K562 (cell line): ENCODE measurements around the gene SNU13. TPM values are rescaled to one million over a fixed set of nuclear protein-coding genes. Genes with fewer than 3 reads are reported as not detected.
A peak's percentile ranks its signal among the peaks of the same experiment; 100 is the strongest.

Experiments used
- ATAC-seq: fragments of 200-7000 bp; cut with Tn5 transposase; 3 replicates; pipeline ENCODE4 v1.9.1; 2020; ENCODE audit warnings: moderate library complexity
- BruUV-seq: library from RNA; stranded (reverse); fragments of 400-500 nt; replicated peaks from 2 replicates; lab custom pipeline; 2021; lab: Mats Ljungman, UMichigan
- CTCF ChIA-PET: fragments of 300-600 bp; formaldehyde crosslinking; extraction: SDS; loops from one replicate; lab custom pipeline; 2021; ENCODE audit warnings: low intra/inter-chr PET ratio; lab: Yijun Ruan, JAX
- POLR2A ChIA-PET: fragments of 300-600, 350-650 bp; sonication (Branson Sonifier 250); formaldehyde crosslinking; extraction: SDS; loops from one replicate; lab custom pipeline; 2021; ENCODE audit warnings: antibody characterized with exemption, inconsistent platforms; lab: Yijun Ruan, JAX
- DNase-seq, 4 experiments: peaks; one replicate each; pipeline versions ENCODE4 v3.0.0 to v3.0.0-alpha.2; 2011 to 2018; ENCODE audit warnings: low spot score in 3 of 4, mixed read lengths in 3 of 4; ENCODE audit errors: extremely low read depth in 1 of 4
- FAIRE-seq: peaks from 2 replicates; lab custom pipeline; 2011; peaks lifted over from hg19 to GRCh38; lab: Jason Lieb, UNC
- H2AFZ ChIP-seq: 2 replicates; pipeline ENCODE4 v1.6.0; 2011; ENCODE audit warnings: low read depth, low read length, control low read depth, inconsistent platforms
- H3K27ac ChIP-seq: fragments of 200-600 bp; 3 replicates; pipeline ENCODE4 v1.8.0; 2011; ENCODE audit warnings: low read depth, mild to moderate bottlenecking, control low read depth, inconsistent platforms, low read length, moderate library complexity, mixed read lengths; ENCODE audit errors: extremely low read depth
- H3K27me3 ChIP-seq, 2 experiments: fragments of 300-600 bp in 1 of 2; 2 replicates in 1 of 2; 3 replicates in 1 of 2; pipeline versions ENCODE4 v1.6.0 to v1.8.0; 2011; ENCODE audit warnings: inconsistent platforms in 2 of 2, low read length in 2 of 2, mild to moderate bottlenecking in 1 of 2, mixed read lengths in 1 of 2, moderate library complexity in 1 of 2; ENCODE audit not compliant: control insufficient read depth in 2 of 2, insufficient read depth in 2 of 2
- H3K36me3 ChIP-seq: fragments of 300-600 bp; 3 replicates; pipeline ENCODE4 v1.8.0; 2011; ENCODE audit warnings: mild to moderate bottlenecking, low read length, inconsistent platforms; ENCODE audit not compliant: control insufficient read depth, insufficient read depth
- H3K4me1 ChIP-seq, 2 experiments: fragments of 200-600 bp in 1 of 2; replicated peaks in 1 of 2; 2 replicates in 1 of 2; 3 replicates in 1 of 2; pipeline versions ENCODE4 v1.5.1 to v1.8.0; 2011; ENCODE audit warnings: inconsistent platforms in 2 of 2, low read length in 2 of 2, mild to moderate bottlenecking in 1 of 2, mixed read lengths in 1 of 2, moderate library complexity in 1 of 2; ENCODE audit not compliant: control insufficient read depth in 2 of 2, insufficient read depth in 2 of 2
- H3K4me2 ChIP-seq: 2 replicates; pipeline ENCODE4 v1.6.1; 2011; ENCODE audit warnings: low read length, control low read depth, inconsistent platforms, mixed read lengths; ENCODE audit not compliant: insufficient read depth
- H3K4me3 ChIP-seq: fragments of 200-600 bp; sonication (generic), shearing (Covaris generic); 2 replicates; pipeline ENCODE4 v1.5.1; 2016; ENCODE audit warnings: control low read depth, inconsistent platforms
- H3K79me2 ChIP-seq: fragments of 200-600 bp; 3 replicates; pipeline ENCODE4 v1.8.0; 2011; ENCODE audit warnings: low read length, inconsistent platforms; ENCODE audit not compliant: control insufficient read depth, insufficient read depth
- H3K9ac ChIP-seq, 2 experiments: 2 replicates each; pipeline versions ENCODE4 v1.6.0 to v1.6.1; 2011; ENCODE audit warnings: low read depth in 2 of 2, low read length in 2 of 2, control low read depth in 1 of 2, inconsistent platforms in 1 of 2, mild to moderate bottlenecking in 1 of 2, mixed read lengths in 1 of 2; ENCODE audit not compliant: insufficient read depth in 1 of 2
- H3K9me1 ChIP-seq: one replicate; pipeline ENCODE4 v1.6.0; 2011; ENCODE audit warnings: inconsistent platforms, mild to moderate bottlenecking, low read length, moderate library complexity; ENCODE audit not compliant: control insufficient read depth, insufficient read depth
- H3K9me3 ChIP-seq: replicated peaks from 2 replicates; pipeline ENCODE4 v1.5.1; 2011; ENCODE audit warnings: low read depth, low read length, inconsistent platforms; ENCODE audit not compliant: control insufficient read depth, insufficient read depth
- H4K20me1 ChIP-seq: replicated peaks from 2 replicates; pipeline ENCODE4 v1.6.1; 2011; ENCODE audit warnings: low read length, inconsistent platforms, mixed read lengths; ENCODE audit not compliant: control insufficient read depth, insufficient read depth
- PHF21A ChIP-seq: fragments of 450-650 bp; IDR thresholded peaks from 2 replicates; pipeline ENCODE4 v1.6.1; 2017; ENCODE audit warnings: low read depth, borderline replicate concordance
- POLR2G ChIP-seq: fragments of 200-400 bp; formaldehyde crosslinking; IDR thresholded peaks from 2 replicates; pipeline ENCODE4 v1.6.1; 2017; ENCODE audit warnings: low read depth, mild to moderate bottlenecking, antibody characterized with exemption, low read length, moderate library complexity
- POLR3G ChIP-seq: IDR thresholded peaks from 2 replicates; pipeline ENCODE4 v1.6.1; 2011; ENCODE audit not compliant: insufficient read length, insufficient replicate concordance; ENCODE audit errors: extremely low read depth
- THRAP3 ChIP-seq: fragments of 450-650 bp; IDR thresholded peaks from 2 replicates; pipeline ENCODE4 v1.6.1; 2016; ENCODE audit warnings: mild to moderate bottlenecking, inconsistent platforms, borderline replicate concordance
- ZNF41 ChIP-seq: fragments of 250-450 bp; sonication (Bioruptor Pico); conservative IDR thresholded peaks from 2 replicates; pipeline ENCODE4 v1.4.0; 2020; ENCODE audit warnings: mild to moderate bottlenecking
- WGBS: fragments of 100-300 bp; shearing (Covaris generic); methylation state at CpG from one replicate; pipeline ENCODE4 v1.1.6; 2016; ENCODE audit warnings: low coverage, mixed read lengths; ENCODE audit not compliant: insufficient coverage; ENCODE audit errors: missing lambda C conversion rate; 5-methylcytosine and 5-hydroxymethylcytosine counted together
- in situ Hi-C: fragments of 300-500 bp; cut with MboI; formaldehyde crosslinking; loops from 4 replicates; pipeline ENCODE4 v1.15.0; 2018; ENCODE audit warnings: inconsistent platforms, mixed read lengths
- intact Hi-C: fragments of 100-400 bp; cut with micrococcal nuclease; formaldehyde crosslinking; loops from 2 replicates; pipeline ENCODE4 v1.14.2; 2022
- polyA plus RNA-seq, 8 experiments: library from polyadenylated mRNA; depleted of rRNA in 4 of 8; stranded (reverse) in 5 of 8; unstranded in 3 of 8; fragments of >200 nt; fragmentation: Nextera tagmentation in 2 of 8; fragmentation: Illumina TruSeq in 1 of 8; extraction: Ambion mirVana in 2 of 8; extraction: Trizol in 1 of 8; gene quantifications; 2 replicates each; pipeline versions ENCODE4 v1.2.1 to v1.2.3, GENCODE V29; 2011 to 2014; ENCODE audit warnings: inconsistent platforms in 1 of 8, missing spikeins in 1 of 8
- total RNA-seq, 7 experiments: library from RNA; depleted of rRNA in 6 of 7; stranded (reverse); fragments of >200 nt in 6 of 7; fragmentation: Illumina TruSeq in 2 of 7; extraction: Trizol in 2 of 7; gene quantifications; 2 replicates each; pipeline versions ENCODE4 v1.2.1 to v1.2.3, GENCODE V29; 2011 to 2021; ENCODE audit warnings: low replicate concordance in 1 of 7
- TF ChIP-seq, protein P1 (sequence below): IDR thresholded peaks from 2 replicates; pipeline ENCODE4 v1.6.1; 2016; ENCODE audit warnings: missing genetic modification characterization, missing compliant biosample characterization

The SNU13 gene
- total and polyA plus RNA-seq, 9 of the 15 experiments (the other 6 are each of a cell fraction or from before 2014, with no cell fraction given), result 185 to 981 (median 283) TPM

DNA sequence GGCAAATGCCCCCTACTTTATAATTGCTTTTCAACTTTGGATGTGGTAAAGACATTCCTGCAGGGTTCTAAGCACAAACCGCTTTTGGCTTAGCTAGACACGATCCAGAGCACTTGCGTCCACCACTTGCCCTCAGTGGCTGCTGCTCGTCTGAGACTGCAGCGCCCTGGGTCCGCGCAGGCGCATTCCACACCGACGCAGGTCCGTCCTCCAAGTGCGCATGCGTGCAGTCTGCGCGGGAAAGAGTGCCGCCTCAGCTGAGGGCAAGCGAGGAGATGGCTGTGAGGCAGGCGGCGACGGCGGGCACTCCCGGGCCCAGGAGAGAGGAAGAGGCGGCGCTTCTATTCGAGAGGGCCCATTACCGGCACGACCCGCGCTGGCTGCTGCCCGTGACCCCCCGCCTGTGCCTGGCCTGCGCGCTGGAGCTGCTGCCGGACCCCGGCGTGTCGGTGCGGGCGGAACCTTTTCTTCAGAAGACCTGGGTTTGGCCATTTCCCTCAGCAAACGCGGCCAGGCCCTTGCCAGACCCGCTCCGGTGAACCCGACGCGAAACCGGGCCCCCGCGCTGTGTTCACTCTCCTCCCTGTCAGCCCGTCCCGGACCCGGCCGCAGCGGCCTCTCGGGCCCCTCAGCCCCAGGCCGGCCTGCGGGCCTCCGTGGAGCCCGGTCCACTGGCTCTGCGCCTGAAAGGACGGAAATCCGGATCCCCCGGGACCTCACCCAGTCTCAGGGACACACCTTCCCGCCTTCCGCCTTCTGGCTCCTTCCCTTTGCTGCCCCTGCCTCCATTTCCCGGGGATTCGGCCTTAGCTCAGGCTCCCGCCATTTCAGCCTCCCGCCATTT, 10.8 kb upstream of the SNU13 start, which contains the start of gene MEI1:
Gene MEI1, plus strand, starts transcription at position 240 of the 844 bp plus-strand sequence. Its CDS starts 36 bp downstream, at position 276.
- H3K27me3 ChIP-seq, result no peaks in the 10 kb centered on the region
- H3K79me2 ChIP-seq, result no peaks in the 10 kb centered on the region
- TF ChIP-seq ZNF41, result no peak
- TF ChIP-seq PHF21A, result no peak
- TF ChIP-seq, protein P1, sequence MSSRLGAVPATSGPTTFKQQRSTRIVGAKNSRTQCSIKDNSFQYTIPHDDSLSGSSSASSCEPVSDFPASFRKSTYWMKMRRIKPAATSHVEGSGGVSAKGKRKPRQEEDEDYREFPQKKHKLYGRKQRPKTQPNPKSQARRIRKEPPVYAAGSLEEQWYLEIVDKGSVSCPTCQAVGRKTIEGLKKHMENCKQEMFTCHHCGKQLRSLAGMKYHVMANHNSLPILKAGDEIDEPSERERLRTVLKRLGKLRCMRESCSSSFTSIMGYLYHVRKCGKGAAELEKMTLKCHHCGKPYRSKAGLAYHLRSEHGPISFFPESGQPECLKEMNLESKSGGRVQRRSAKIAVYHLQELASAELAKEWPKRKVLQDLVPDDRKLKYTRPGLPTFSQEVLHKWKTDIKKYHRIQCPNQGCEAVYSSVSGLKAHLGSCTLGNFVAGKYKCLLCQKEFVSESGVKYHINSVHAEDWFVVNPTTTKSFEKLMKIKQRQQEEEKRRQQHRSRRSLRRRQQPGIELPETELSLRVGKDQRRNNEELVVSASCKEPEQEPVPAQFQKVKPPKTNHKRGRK (tag), result no peak
- no peak for TF ChIP-seq POLR3G
- TF ChIP-seq THRAP3, result no peak
- peak; percentile 36 for TF ChIP-seq POLR2G
- in situ Hi-C loops (loop anchor here (5.0 kb wide), 1 partner anchor 243 kb away; no protein-coding TSS in a partner anchor), intact Hi-C loops (loop anchor here (5.0 kb wide), 1 partner anchor 48 kb away; no protein-coding TSS in a partner anchor)
- DNase-seq (no peak), ATAC-seq (no peak), FAIRE-seq (no peak)
- no peaks in the 10 kb centered on the region for H3K36me3 ChIP-seq
- no peak within 1 kb of the TSS for H3K27ac ChIP-seq
- H3K4me1 ChIP-seq, result peaks cover 2 to 18% of the 10 kb centered on the region in 2 experiments; a peak in 2 of 5 replicates
- BruUV-seq, result no TSS peak
- no peak within 1 kb of the TSS for H3K9ac ChIP-seq
- H3K4me3 ChIP-seq, result no peak within 1 kb of the TSS
- ChIA-PET POLR2A (interaction anchor here (0.6 to 3.0 kb wide), 4 partner anchors 12 to 276 kb away, joined by 3 to 26 read pairs (median 3); partner anchors contain the start of gene SNU13), CTCF (no interaction called here)
- no peaks in the 10 kb centered on the region for H3K9me1 ChIP-seq
- no peak within 1 kb of the TSS for H2AFZ ChIP-seq
- WGBS, result 76% methylated on average over 19 of the region's 69 CpGs
- no peak within 1 kb of the TSS for H3K4me2 ChIP-seq
- H3K9me3 ChIP-seq, result no peaks in the 10 kb centered on the region
- H4K20me1 ChIP-seq, result no peaks in the 10 kb centered on the region; the same call in none of the 2 replicates
